ENCODE measurements around the gene JAG2.

JAG2 gene

GRCh38 chr14:105097794-105098127 is 70.8 kb downstream of the JAG2 start:
- no peak overlapping the region for H3K4me3 ChIP-seq (ENCODE audit: low read depth, low read length)
- no peak for TF ChIP-seq CTCF (IDR thresholded peaks at IDR 0.05; ENCODE audit: low read depth, low read length)

GRCh38 chr14:105096206-105096875 is 72.2 kb downstream of the JAG2 start:
- H3K4me3 ChIP-seq (ENCODE audit: low read depth, low read length): no peak overlapping the region
- no peak for TF ChIP-seq CTCF (IDR thresholded peaks at IDR 0.05; ENCODE audit: low read depth, low read length)

- H3K4me3 ChIP-seq (ENCODE audit: low read depth, low read length): no peak overlapping the region
- TF ChIP-seq CTCF (IDR thresholded peaks at IDR 0.05; ENCODE audit: low read depth, low read length): no peak
Observed at GRCh38 chr14:105095236-105095805, 73.3 kb downstream of the JAG2 start.

- peak overlapping the region; percentile 81 for H3K4me3 ChIP-seq (ENCODE audit: low read depth, low read length)
- no peak for TF ChIP-seq CTCF (IDR thresholded peaks at IDR 0.05; ENCODE audit: low read depth, low read length)
Observed at GRCh38 chr14:105094193-105094907, 74.2 kb downstream of the JAG2 start.

- TF ChIP-seq CTCF (IDR thresholded peaks at IDR 0.05; ENCODE audit: low read depth, low read length): peak; percentile 44
- peak overlapping the region; percentile 81 for H3K4me3 ChIP-seq (ENCODE audit: low read depth, low read length)
Observed at GRCh38 chr14:105093431-105094192, 75.0 kb downstream of the JAG2 start.

GRCh38 chr14:105093038-105093430 is 75.5 kb downstream of the JAG2 start:
- no peak for TF ChIP-seq CTCF (IDR thresholded peaks at IDR 0.05; ENCODE audit: low read depth, low read length)
- peak overlapping the region; percentile 48 for H3K4me3 ChIP-seq (ENCODE audit: low read depth, low read length)
